DMS153 treated with DMSO at 0.1 percent for 48 hours (cell line): ENCODE results near the gene TIMM13.

ENCODE experiments used
- DNase-seq: peaks from one replicate; lab custom pipeline; 2025; ENCODE audit not compliant: unreplicated experiment; lab: John Stamatoyannopoulos, UW

TIMM13 gene

GRCh38 chr19:2387367-2388288 lies 39.8 kb downstream of the TIMM13 start:
- no peak for DNase-seq

- DNase-seq, result peak; percentile 57
These were observed 42.2 kb downstream of the TIMM13 start for GRCh38 chr19:2385053-2385721.

DNA sequence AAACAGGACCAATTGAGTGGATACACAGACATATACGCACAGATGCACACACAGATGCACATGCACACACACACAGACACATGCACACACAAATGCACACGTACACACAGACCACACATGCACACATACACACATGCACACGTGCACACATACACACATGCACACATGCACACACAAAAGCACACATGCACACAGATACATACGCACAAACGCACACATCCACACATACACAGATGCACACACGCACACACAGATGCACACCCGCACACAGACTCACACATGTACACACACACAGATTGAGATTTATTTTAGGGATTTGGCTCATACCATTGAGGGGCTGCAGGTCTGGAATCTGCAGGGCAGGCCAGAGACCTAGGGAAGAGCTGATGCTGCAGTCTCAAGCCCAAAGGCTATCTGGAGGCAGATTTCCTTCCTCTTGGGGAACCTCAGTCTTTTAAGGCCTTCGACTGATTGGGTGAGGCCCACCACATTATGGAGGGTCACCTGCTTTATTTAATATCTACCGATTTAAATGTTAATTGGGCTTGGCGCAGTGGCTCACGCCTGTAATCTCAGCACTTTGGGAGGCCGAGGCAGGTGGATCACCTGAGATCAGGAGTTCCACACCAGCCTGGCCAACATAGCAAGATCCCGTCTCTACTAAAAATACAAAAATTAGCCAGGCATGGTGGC lies 44.7 kb downstream of the TIMM13 start:
- DNase-seq, result no peak

GRCh38 chr19:2381148-2381820 lies 46.1 kb downstream of the TIMM13 start:
- no peak for DNase-seq

- DNase-seq, result no peak
These were observed 46.8 kb downstream of the TIMM13 start for GRCh38 chr19:2380567-2380966.

DNA sequence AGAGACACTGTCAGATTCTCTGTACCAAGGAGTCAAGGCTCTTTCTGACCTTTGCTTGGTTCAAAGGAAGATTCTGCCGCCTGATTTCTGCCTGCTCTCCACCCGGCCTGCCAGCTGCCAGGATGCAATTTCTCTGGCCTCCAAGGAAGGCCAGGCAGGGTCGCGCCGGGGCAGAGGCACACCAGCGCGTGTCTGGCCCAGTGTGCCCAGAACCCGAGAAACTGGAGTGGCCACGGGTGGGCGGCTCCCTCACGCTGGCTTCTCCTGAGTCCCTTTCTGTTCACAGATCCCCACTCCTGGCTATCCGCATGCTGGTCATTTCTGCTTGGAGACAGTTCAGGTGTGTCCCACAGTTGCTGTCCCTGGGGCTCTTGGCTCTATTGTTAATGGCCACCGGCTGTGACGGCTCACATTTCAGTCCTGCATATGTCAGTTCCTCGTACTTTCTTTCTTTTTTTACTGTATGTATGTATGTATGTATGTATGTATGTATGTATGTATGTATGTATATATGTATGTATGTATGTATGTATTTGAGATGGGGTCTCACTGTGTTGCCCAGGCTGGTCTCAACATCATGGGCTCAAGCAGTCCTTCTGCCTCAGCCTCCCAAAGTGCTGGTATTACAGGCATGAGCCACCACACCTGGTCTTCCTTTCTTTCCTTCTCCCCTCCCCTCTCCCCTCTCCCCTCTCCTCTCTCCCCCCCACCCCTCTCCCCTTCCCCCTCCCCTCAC lies 50.4 kb downstream of the TIMM13 start:
- no peak for DNase-seq
